IMR-90 (cell line): ENCODE measurements around the gene BRINP3. TPM values are rescaled to one million over a fixed set of nuclear protein-coding genes. Genes with fewer than 3 reads are reported as not detected.

Experiments
- ATAC-seq: fragments of 200-7000 bp; cut with Tn5 transposase; 2 replicates; pipeline ENCODE4 v1.9.1; 2020; ENCODE audit warnings: low read depth, mild to moderate bottlenecking, moderate library complexity
- BruUV-seq: library from RNA; stranded (reverse); fragments of 400-500 nt; replicated peaks from 2 replicates; lab custom pipeline; 2021; lab: Mats Ljungman, UMichigan
- CTCF ChIA-PET: fragments of 300-600 bp; formaldehyde crosslinking; extraction: SDS; loops from one replicate; lab custom pipeline; 2021; ENCODE audit warnings: antibody characterized with exemption; lab: Yijun Ruan, JAX
- POLR2A ChIA-PET: fragments of 300-600 bp; sonication (Branson Sonifier 250); formaldehyde crosslinking; loops from one replicate; lab custom pipeline; 2022; ENCODE audit warnings: antibody characterized with exemption; ENCODE audit not compliant: unreplicated experiment; lab: Charles Lee
- DNase-seq: peaks from one replicate; pipeline ENCODE4 v3.0.0; 2013
- H2AFZ ChIP-seq: replicated peaks from 2 replicates; pipeline ENCODE3; 2013; ENCODE audit warnings: low read length, mild to moderate bottlenecking; ENCODE audit not compliant: poor library complexity
- H2AK5ac ChIP-seq: 2 replicates; pipeline ENCODE4 v1.6.1; 2013; ENCODE audit warnings: low read depth, low read length, inconsistent platforms
- H2AK9ac ChIP-seq: replicated peaks from 2 replicates; pipeline ENCODE3; 2013; ENCODE audit warnings: mild to moderate bottlenecking, low read depth, low read length, moderate library complexity; ENCODE audit not compliant: poor library complexity
- H2BK120ac ChIP-seq: 2 replicates; pipeline ENCODE4 v1.6.1; 2013; ENCODE audit warnings: low read depth, low read length, inconsistent platforms
- H2BK15ac ChIP-seq: 3 replicates; pipeline ENCODE4 v1.6.1; 2013; ENCODE audit warnings: low read depth, low read length, inconsistent platforms
- H2BK20ac ChIP-seq: 2 replicates; pipeline ENCODE4 v1.6.1; 2013; ENCODE audit warnings: low read depth, mild to moderate bottlenecking, inconsistent platforms, low read length, moderate library complexity
- H2BK5ac ChIP-seq: 2 replicates; pipeline ENCODE4 v1.6.1; 2013; ENCODE audit warnings: mild to moderate bottlenecking, low read depth, low read length, inconsistent platforms; ENCODE audit not compliant: poor library complexity, severe bottlenecking
- H3K14ac ChIP-seq: replicated peaks from 2 replicates; pipeline ENCODE4 v1.6.1; 2013; ENCODE audit warnings: low read depth, low read length, inconsistent platforms
- H3K18ac ChIP-seq: 2 replicates; pipeline ENCODE4 v1.6.1; 2013; ENCODE audit warnings: low read depth, low read length, control low read depth
- H3K23ac ChIP-seq: 2 replicates; pipeline ENCODE4 v1.6.1; 2013; ENCODE audit warnings: low read depth, low read length, inconsistent platforms
- H3K27ac ChIP-seq: 2 replicates; pipeline ENCODE4 v1.5.1; 2013; ENCODE audit warnings: mild to moderate bottlenecking, control low read depth, low read length; ENCODE audit not compliant: insufficient read depth
- H3K27me3 ChIP-seq: 2 replicates; pipeline ENCODE4 v1.6.1; 2013; ENCODE audit warnings: low read length; ENCODE audit not compliant: control insufficient read depth, insufficient read depth
- H3K36me3 ChIP-seq: 2 replicates; pipeline ENCODE4 v1.6.1; 2013; ENCODE audit warnings: low read length, mixed read lengths; ENCODE audit not compliant: control insufficient read depth, insufficient read depth
- H3K4ac ChIP-seq: 2 replicates; pipeline ENCODE4 v1.6.1; 2013; ENCODE audit warnings: low read depth, low read length, inconsistent platforms
- H3K4me1 ChIP-seq: 2 replicates; pipeline ENCODE4 v1.6.1; 2013; ENCODE audit warnings: low read length, mixed read lengths; ENCODE audit not compliant: control insufficient read depth, insufficient read depth
- H3K4me2 ChIP-seq: 2 replicates; pipeline ENCODE4 v1.6.1; 2013; ENCODE audit warnings: low read depth, mild to moderate bottlenecking, control low read depth, low read length, moderate library complexity
- H3K4me3 ChIP-seq: 2 replicates; pipeline ENCODE4 v1.5.1; 2013; ENCODE audit warnings: low read depth, mild to moderate bottlenecking, control low read depth, low read length, moderate library complexity; ENCODE audit not compliant: insufficient read depth
- H3K56ac ChIP-seq: 2 replicates; pipeline ENCODE4 v1.6.1; 2013; ENCODE audit warnings: low read length, inconsistent platforms; ENCODE audit not compliant: insufficient read depth; ENCODE audit errors: extremely low read depth
- H3K79me1 ChIP-seq, 2 experiments: 2 replicates each; pipeline ENCODE4 v1.6.1; 2013; ENCODE audit warnings: low read length in 2 of 2, inconsistent platforms in 1 of 2, low read depth in 1 of 2
- H3K9ac ChIP-seq: 2 replicates; pipeline ENCODE4 v1.6.1; 2013; ENCODE audit warnings: low read depth, low read length, control low read depth
- H3K9me1 ChIP-seq: 2 replicates; pipeline ENCODE4 v1.6.1; 2013; ENCODE audit warnings: low read length, inconsistent platforms; ENCODE audit not compliant: insufficient read depth
- H3K9me3 ChIP-seq: 2 replicates; pipeline ENCODE4 v1.6.1; 2013; ENCODE audit warnings: low read length; ENCODE audit not compliant: control insufficient read depth, insufficient read depth
- H4K20me1 ChIP-seq: 2 replicates; pipeline ENCODE4 v1.6.1; 2013; ENCODE audit warnings: low read length, inconsistent platforms; ENCODE audit not compliant: insufficient read depth
- H4K5ac ChIP-seq: 2 replicates; pipeline ENCODE4 v1.6.1; 2013; ENCODE audit warnings: mild to moderate bottlenecking, low read depth, low read length, control low read depth
- H4K8ac ChIP-seq, 2 experiments: 2 replicates each; pipeline ENCODE4 v1.6.1; 2013; ENCODE audit warnings: low read depth in 2 of 2, low read length in 2 of 2, control low read depth in 1 of 2, inconsistent platforms in 1 of 2
- H4K91ac ChIP-seq: 2 replicates; pipeline ENCODE4 v1.6.1; 2013; ENCODE audit warnings: low read depth, low read length, inconsistent platforms; ENCODE audit not compliant: insufficient read depth
- BHLHE40 ChIP-seq: fragments of 150-350 bp; IDR thresholded peaks from 2 replicates; pipeline ENCODE4 v1.6.1; 2016; ENCODE audit warnings: mild to moderate bottlenecking, low read depth, low read length
- ELK1 ChIP-seq: fragments of 150-350 bp; IDR thresholded peaks from 2 replicates; pipeline ENCODE4 v1.6.1; 2016; ENCODE audit warnings: low read depth, mild to moderate bottlenecking, low read length, moderate library complexity, borderline replicate concordance
- NFE2L2 ChIP-seq: fragments of 150-350 bp; IDR thresholded peaks from 2 replicates; pipeline ENCODE4 v1.6.1; 2016; ENCODE audit warnings: low read depth, mild to moderate bottlenecking, low read length
- POLR2A ChIP-seq: IDR thresholded peaks from 2 replicates; pipeline ENCODE4 v1.6.1; 2012; ENCODE audit warnings: mild to moderate bottlenecking, low read depth, low read length
- SMC3 ChIP-seq: fragments of 150-350 bp; IDR thresholded peaks from 2 replicates; pipeline ENCODE4 v1.6.1; 2016; ENCODE audit warnings: low read depth, mild to moderate bottlenecking, antibody characterized with exemption, low read length, moderate library complexity
- WGBS, 2 experiments: methylation state at CpG; one replicate each; pipeline versions ENCODE4 v1.1.5 to v1.1.7; 2013; ENCODE audit warnings: missing lambda C conversion rate in 2 of 2; ENCODE audit not compliant: insufficient read length in 1 of 2; ENCODE audit errors: extremely low coverage in 2 of 2; 5-methylcytosine and 5-hydroxymethylcytosine counted together
- dilution Hi-C: fragments of 300-500 bp; cut with HindIII; formaldehyde crosslinking; loops from one replicate; pipeline ENCODE4 v1.14.3; 2018; ENCODE audit warnings: low sequenced_read_pairs; ENCODE audit not compliant: unreplicated experiment
- in situ Hi-C: fragments of 300-500 bp; cut with MboI; formaldehyde crosslinking; loops from 3 replicates; pipeline ENCODE4 v1.14.3; 2019; ENCODE audit warnings: low sequenced_read_pairs, inconsistent platforms, mixed read lengths
- intact Hi-C: fragments of 100-400 bp; cut with micrococcal nuclease; formaldehyde crosslinking; loops from 2 replicates; pipeline ENCODE4 v1.10.0; 2022
- polyA plus RNA-seq, 3 experiments: library from polyadenylated mRNA; depleted of rRNA; stranded (reverse); fragments of >200 nt; gene quantifications; 2 replicates each; pipeline ENCODE4 v1.2.3, GENCODE V29; 2012; ENCODE audit warnings: low replicate concordance in 1 of 3
- total RNA-seq: library from RNA; depleted of rRNA; stranded (reverse); fragments of >200 nt; gene quantifications from 2 replicates; pipeline ENCODE4 v1.2.3, GENCODE V29; 2012
- TF ChIP-seq, protein P1 (sequence below): fragments of 150-350 bp; IDR thresholded peaks from 2 replicates; pipeline ENCODE4 v1.6.1; 2017; ENCODE audit warnings: mild to moderate bottlenecking, antibody characterized with exemption, low read length, low read depth

Gene BRINP3
- total and polyA plus RNA-seq, 2 of the 4 experiments (the other 2 are of a cell fraction): 0.15 to 0.36 TPM

DNA sequence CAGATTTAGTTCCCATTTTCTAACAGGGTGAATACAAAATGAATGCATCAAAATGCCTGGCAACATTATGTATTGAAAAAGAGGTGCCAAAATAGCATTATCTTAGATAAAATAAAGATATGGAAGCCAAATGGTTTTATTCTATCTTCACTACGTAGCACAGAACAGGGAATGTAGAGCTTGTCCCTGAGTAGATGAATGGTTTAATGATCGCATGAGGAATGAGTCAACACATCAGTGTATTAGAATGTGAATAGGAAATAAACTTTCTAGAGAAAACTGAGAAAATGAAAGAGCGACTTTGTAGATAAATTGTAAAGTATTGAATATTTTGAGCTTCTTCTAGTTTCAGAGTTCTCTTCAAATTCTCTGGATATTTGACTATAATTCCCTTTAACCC, 74.3 kb downstream of the BRINP3 start:
- Histone ChIP-seq H3K9me1 (no peaks in the 10 kb centered on the region), H3K4me2 (no peak overlapping the region), H3K4ac (no peak overlapping the region), H3K4me3 (no peak overlapping the region), H3K79me1 (no peaks in the 10 kb centered on the region), H3K27ac (no peak overlapping the region), H4K8ac (no peak overlapping the region), H3K9me3 (no peaks in the 10 kb centered on the region), H2AFZ (no peak overlapping the region), H4K5ac (no peak overlapping the region), H4K20me1 (no peaks in the 10 kb centered on the region), H3K23ac (no peak overlapping the region), H3K56ac (no peak overlapping the region), H3K27me3 (no peaks in the 10 kb centered on the region), H3K9ac (no peak overlapping the region), H2BK20ac (no peak overlapping the region), H3K36me3 (no peaks in the 10 kb centered on the region), H2AK5ac (no peak overlapping the region), H2AK9ac (no peak overlapping the region), H3K14ac (no peak overlapping the region), H2BK120ac (no peak overlapping the region), H2BK5ac (no peak overlapping the region), H3K18ac (no peak overlapping the region), H2BK15ac (no peak overlapping the region), H4K91ac (no peak overlapping the region), H3K4me1 (no peaks in the 10 kb centered on the region)
- WGBS, 2 experiments: no CpG with 5 or more reads among the region's 3 CpGs
- dilution Hi-C loops: no loop called here
- DNase-seq (no peak), ATAC-seq (no peak)
- BruUV-seq: no TSS peak
- in situ Hi-C loops: no loop called here
- ChIA-PET CTCF (interaction anchor here (0.6 kb wide), 1 partner anchor 144 kb away, joined by 3 read pairs; no protein-coding TSS in a partner anchor), POLR2A (no interaction called here)
- no peak for TF ChIP-seq NFE2L2
- no peak for TF ChIP-seq BHLHE40
- TF ChIP-seq, protein P1, sequence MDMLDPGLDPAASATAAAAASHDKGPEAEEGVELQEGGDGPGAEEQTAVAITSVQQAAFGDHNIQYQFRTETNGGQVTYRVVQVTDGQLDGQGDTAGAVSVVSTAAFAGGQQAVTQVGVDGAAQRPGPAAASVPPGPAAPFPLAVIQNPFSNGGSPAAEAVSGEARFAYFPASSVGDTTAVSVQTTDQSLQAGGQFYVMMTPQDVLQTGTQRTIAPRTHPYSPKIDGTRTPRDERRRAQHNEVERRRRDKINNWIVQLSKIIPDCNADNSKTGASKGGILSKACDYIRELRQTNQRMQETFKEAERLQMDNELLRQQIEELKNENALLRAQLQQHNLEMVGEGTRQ: no peak
- TF ChIP-seq SMC3: no peak
- no peak for TF ChIP-seq ELK1
- no peak for TF ChIP-seq POLR2A
- intact Hi-C loops: no loop called here
